HepG2 (cell line): Measurements from ENCODE around the gene CTF1. TPM values are rescaled to one million over a fixed set of nuclear protein-coding genes. Genes with fewer than 3 reads are reported as not detected.

Experiments
- KLF6 ChIP-seq: IDR thresholded peaks from 2 replicates; pipeline ENCODE4 v1.8.0; 2016; ENCODE audit warnings: missing biosample characterization, missing genetic modification reagents
- NFE2L2 ChIP-seq: fragments of 150-350 bp; IDR thresholded peaks from 2 replicates; pipeline ENCODE4 v1.6.1; 2014; ENCODE audit warnings: low read length
- RELA ChIP-seq: sonication (generic); formaldehyde crosslinking; IDR thresholded peaks from 2 replicates; pipeline ENCODE4 v1.4.0; 2020; ENCODE audit warnings: missing genetic modification reagents
- SETDB1 ChIP-seq: sonication (generic); formaldehyde crosslinking; IDR thresholded peaks from 2 replicates; pipeline ENCODE4 v1.5.1; 2020; ENCODE audit warnings: missing genetic modification reagents, mild to moderate bottlenecking, borderline replicate concordance
- SOX5 ChIP-seq: IDR thresholded peaks from 2 replicates; pipeline ENCODE4 v1.6.1; 2016; ENCODE audit warnings: borderline replicate concordance
- ZBTB21 ChIP-seq: sonication (generic); formaldehyde crosslinking; IDR thresholded peaks from 2 replicates; pipeline ENCODE4 v1.4.0; 2020; ENCODE audit warnings: missing genetic modification reagents
- ZBTB38 ChIP-seq: sonication (generic); formaldehyde crosslinking; IDR thresholded peaks from 2 replicates; pipeline ENCODE4 v1.5.1; 2020; ENCODE audit warnings: mild to moderate bottlenecking, missing genetic modification reagents
- ZNF619 ChIP-seq: sonication (generic); formaldehyde crosslinking; IDR thresholded peaks from 2 replicates; pipeline ENCODE4 v1.4.0; 2020; ENCODE audit warnings: mild to moderate bottlenecking, missing genetic modification reagents
- ZNF670 ChIP-seq: sonication (generic); formaldehyde crosslinking; IDR thresholded peaks from 2 replicates; pipeline ENCODE4 v1.8.0; 2022; ENCODE audit warnings: mild to moderate bottlenecking, missing genetic modification reagents, borderline replicate concordance
- polyA plus RNA-seq, 8 experiments: library from polyadenylated mRNA; depleted of rRNA in 3 of 8; stranded (reverse) in 7 of 8; unstranded in 1 of 8; fragments of >200 nt; fragmentation: Illumina TruSeq in 4 of 8; extraction: Trizol in 4 of 8; gene quantifications; 2 replicates each; pipeline versions ENCODE4 v1.2.1 to v1.2.3, GENCODE V29; 2011 to 2016; ENCODE audit warnings: low read depth in 4 of 8, missing spikeins in 1 of 8, mixed read lengths in 1 of 8; ENCODE audit not compliant: insufficient read depth in 1 of 8
- total RNA-seq, 5 experiments: library from RNA; depleted of rRNA; stranded (reverse); fragments of >200 nt; fragmentation: Illumina TruSeq; extraction: Trizol; gene quantifications; 2 replicates each; pipeline ENCODE4 v1.2.3, GENCODE V29; 2016; ENCODE audit warnings: low read depth in 1 of 5
- TF ChIP-seq, protein P1 (sequence below): IDR thresholded peaks from 2 replicates; pipeline ENCODE4 v1.6.1; 2016; ENCODE audit warnings: missing biosample characterization, missing genetic modification reagents, low read depth
- TF ChIP-seq, protein P2 (sequence below): sonication (generic); formaldehyde crosslinking; IDR thresholded peaks from 2 replicates; pipeline ENCODE4 v1.9.0; 2021; ENCODE audit warnings: missing genetic modification reagents, borderline replicate concordance
- TF ChIP-seq, protein P3 (sequence below): sonication (generic); formaldehyde crosslinking; IDR thresholded peaks from 2 replicates; pipeline ENCODE4 v1.4.0; 2020; ENCODE audit warnings: missing genetic modification reagents, borderline replicate concordance
- TF ChIP-seq, protein P4 (sequence below): sonication (generic); formaldehyde crosslinking; IDR thresholded peaks from 2 replicates; pipeline ENCODE4 v1.5.0; 2020; ENCODE audit warnings: mild to moderate bottlenecking, missing genetic modification reagents
- TF ChIP-seq, protein P5 (sequence below): sonication (generic); formaldehyde crosslinking; IDR thresholded peaks from 2 replicates; pipeline ENCODE4 v1.8.0; 2023; ENCODE audit warnings: mild to moderate bottlenecking, missing genetic modification reagents
- TF ChIP-seq, protein P6 (sequence below): sonication (generic); formaldehyde crosslinking; IDR thresholded peaks from 2 replicates; pipeline ENCODE4 v1.5.0; 2020; ENCODE audit warnings: mild to moderate bottlenecking, missing genetic modification reagents, moderate library complexity

CTF1 gene
- total and polyA plus RNA-seq, 2 of the 13 experiments (the other 11 are each of a cell fraction or from before 2014, with no cell fraction given), result 0.13 to 1.8 TPM

DNA sequence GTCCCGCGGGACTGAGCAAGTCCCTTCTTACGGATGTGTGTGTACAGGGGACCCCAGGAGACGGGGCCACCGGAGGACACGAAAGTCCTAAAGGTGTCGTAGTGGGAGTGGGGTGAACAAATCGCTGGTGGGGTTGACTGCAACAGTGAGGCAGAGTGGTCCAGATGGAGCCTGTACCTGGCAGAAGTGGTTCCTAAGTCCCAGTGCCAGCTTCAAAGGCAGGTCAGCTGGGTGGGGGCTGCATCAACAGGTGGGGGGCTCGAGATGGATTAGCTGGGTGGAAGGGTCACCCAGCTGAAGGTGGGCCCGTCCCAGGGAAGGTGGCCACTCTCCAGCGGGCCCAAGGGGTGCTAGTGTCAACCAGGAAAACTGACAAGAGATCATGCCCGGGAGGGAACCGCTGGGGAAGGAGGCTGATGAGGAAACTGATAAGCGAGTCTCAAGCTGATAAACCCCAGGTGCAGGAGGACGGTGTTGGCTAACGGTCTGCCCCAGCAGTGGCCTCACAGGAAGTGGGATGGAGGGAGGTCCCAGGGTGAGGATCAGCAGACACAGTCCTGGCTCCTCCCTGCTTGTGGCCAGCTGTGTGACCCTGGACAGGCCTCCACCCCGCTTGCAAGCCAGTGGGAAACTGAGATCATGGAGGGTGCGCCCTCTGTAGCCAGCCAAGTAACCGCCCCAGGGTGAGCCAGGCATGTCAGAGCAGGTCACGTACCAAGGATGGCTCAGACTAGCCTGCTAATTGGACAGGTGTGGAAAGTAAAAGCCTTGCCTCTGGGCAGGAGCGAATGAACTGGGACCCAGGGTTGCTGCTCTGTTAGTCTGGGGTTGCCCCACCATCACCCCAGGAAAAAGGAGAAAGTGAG, 53.5 kb downstream of the CTF1 start (continued):
- TF ChIP-seq, protein P1, sequence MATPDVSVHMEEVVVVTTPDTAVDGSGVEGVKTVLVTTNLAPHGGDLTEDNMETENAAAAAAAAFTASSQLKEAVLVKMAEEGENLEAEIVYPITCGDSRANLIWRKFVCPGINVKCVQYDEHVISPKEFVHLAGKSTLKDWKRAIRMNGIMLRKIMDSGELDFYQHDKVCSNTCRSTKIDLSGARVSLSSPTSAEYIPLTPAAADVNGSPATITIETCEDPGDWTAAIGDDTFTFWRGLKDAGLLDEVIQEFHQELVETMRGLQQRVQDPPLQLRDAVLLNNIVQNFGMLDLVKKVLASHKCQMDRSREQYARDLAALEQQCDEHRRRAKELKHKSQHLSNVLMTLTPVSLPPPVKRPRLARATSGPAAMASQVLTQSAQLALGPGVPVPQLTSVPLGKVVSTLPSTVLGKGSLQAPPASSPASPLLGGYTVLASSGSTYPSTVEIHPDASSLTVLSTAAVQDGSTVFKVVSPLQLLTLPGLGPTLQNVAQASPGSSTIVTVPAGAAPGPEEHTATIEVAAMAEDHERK (CRISPR knock-in tag), result no peak
- TF ChIP-seq, protein P2, sequence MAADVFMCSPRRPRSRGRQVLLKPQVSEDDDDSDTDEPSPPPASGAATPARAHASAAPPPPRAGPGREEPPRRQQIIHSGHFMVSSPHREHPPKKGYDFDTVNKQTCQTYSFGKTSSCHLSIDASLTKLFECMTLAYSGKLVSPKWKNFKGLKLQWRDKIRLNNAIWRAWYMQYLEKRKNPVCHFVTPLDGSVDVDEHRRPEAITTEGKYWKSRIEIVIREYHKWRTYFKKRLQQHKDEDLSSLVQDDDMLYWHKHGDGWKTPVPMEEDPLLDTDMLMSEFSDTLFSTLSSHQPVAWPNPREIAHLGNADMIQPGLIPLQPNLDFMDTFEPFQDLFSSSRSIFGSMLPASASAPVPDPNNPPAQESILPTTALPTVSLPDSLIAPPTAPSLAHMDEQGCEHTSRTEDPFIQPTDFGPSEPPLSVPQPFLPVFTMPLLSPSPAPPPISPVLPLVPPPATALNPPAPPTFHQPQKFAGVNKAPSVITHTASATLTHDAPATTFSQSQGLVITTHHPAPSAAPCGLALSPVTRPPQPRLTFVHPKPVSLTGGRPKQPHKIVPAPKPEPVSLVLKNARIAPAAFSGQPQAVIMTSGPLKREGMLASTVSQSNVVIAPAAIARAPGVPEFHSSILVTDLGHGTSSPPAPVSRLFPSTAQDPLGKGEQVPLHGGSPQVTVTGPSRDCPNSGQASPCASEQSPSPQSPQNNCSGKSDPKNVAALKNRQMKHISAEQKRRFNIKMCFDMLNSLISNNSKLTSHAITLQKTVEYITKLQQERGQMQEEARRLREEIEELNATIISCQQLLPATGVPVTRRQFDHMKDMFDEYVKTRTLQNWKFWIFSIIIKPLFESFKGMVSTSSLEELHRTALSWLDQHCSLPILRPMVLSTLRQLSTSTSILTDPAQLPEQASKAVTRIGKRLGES (CRISPR knock-in tag), result no peak
- TF ChIP-seq ZNF670 (CRISPR knock-in tag) (peak; percentile 69; the same call in 1 of the 2 replicates), ZBTB21 (CRISPR knock-in tag) (peak; percentile 11; the same call in 1 of the 2 replicates), RELA (CRISPR knock-in tag) (peak; percentile 92; the same call in 1 of the 2 replicates), KLF6 (CRISPR knock-in tag) (peak; percentile 90; the same call in 1 of the 2 replicates), NFE2L2 (no peak; the same call in 1 of the 2 replicates), ZNF619 (CRISPR knock-in tag) (peak; percentile 85), SETDB1 (CRISPR knock-in tag) (no peak), SOX5 (peak; percentile 67), ZBTB38 (CRISPR knock-in tag) (peak; percentile 96)
- TF ChIP-seq, protein P3, sequence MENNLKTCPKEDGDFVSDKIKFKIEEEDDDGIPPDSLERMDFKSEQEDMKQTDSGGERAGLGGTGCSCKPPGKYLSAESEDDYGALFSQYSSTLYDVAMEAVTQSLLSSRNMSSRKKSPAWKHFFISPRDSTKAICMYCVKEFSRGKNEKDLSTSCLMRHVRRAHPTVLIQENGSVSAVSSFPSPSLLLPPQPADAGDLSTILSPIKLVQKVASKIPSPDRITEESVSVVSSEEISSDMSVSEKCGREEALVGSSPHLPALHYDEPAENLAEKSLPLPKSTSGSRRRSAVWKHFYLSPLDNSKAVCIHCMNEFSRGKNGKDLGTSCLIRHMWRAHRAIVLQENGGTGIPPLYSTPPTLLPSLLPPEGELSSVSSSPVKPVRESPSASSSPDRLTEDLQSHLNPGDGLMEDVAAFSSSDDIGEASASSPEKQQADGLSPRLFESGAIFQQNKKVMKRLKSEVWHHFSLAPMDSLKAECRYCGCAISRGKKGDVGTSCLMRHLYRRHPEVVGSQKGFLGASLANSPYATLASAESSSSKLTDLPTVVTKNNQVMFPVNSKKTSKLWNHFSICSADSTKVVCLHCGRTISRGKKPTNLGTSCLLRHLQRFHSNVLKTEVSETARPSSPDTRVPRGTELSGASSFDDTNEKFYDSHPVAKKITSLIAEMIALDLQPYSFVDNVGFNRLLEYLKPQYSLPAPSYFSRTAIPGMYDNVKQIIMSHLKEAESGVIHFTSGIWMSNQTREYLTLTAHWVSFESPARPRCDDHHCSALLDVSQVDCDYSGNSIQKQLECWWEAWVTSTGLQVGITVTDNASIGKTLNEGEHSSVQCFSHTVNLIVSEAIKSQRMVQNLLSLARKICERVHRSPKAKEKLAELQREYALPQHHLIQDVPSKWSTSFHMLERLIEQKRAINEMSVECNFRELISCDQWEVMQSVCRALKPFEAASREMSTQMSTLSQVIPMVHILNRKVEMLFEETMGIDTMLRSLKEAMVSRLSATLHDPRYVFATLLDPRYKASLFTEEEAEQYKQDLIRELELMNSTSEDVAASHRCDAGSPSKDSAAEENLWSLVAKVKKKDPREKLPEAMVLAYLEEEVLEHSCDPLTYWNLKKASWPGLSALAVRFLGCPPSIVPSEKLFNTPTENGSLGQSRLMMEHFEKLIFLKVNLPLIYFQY (CRISPR knock-in tag), result peak; percentile 72
- TF ChIP-seq, protein P4, sequence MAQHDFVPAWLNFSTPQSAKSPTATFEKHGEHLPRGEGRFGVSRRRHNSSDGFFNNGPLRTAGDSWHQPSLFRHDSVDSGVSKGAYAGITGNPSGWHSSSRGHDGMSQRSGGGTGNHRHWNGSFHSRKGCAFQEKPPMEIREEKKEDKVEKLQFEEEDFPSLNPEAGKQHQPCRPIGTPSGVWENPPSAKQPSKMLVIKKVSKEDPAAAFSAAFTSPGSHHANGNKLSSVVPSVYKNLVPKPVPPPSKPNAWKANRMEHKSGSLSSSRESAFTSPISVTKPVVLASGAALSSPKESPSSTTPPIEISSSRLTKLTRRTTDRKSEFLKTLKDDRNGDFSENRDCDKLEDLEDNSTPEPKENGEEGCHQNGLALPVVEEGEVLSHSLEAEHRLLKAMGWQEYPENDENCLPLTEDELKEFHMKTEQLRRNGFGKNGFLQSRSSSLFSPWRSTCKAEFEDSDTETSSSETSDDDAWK (CRISPR knock-in tag), result no peak
- TF ChIP-seq, protein P5, sequence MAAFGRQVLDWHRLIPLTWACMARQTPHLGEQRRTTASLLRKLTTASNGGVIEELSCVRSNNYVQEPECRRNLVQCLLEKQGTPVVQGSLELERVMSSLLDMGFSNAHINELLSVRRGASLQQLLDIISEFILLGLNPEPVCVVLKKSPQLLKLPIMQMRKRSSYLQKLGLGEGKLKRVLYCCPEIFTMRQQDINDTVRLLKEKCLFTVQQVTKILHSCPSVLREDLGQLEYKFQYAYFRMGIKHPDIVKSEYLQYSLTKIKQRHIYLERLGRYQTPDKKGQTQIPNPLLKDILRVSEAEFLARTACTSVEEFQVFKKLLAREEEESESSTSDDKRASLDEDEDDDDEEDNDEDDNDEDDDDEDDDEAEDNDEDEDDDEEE (CRISPR knock-in tag), result no peak; the same call in 1 of the 2 replicates
- TF ChIP-seq, protein P6, sequence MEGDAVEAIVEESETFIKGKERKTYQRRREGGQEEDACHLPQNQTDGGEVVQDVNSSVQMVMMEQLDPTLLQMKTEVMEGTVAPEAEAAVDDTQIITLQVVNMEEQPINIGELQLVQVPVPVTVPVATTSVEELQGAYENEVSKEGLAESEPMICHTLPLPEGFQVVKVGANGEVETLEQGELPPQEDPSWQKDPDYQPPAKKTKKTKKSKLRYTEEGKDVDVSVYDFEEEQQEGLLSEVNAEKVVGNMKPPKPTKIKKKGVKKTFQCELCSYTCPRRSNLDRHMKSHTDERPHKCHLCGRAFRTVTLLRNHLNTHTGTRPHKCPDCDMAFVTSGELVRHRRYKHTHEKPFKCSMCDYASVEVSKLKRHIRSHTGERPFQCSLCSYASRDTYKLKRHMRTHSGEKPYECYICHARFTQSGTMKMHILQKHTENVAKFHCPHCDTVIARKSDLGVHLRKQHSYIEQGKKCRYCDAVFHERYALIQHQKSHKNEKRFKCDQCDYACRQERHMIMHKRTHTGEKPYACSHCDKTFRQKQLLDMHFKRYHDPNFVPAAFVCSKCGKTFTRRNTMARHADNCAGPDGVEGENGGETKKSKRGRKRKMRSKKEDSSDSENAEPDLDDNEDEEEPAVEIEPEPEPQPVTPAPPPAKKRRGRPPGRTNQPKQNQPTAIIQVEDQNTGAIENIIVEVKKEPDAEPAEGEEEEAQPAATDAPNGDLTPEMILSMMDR (CRISPR knock-in tag), result peak; percentile 91
